Measurements from ENCODE around the gene SHKBP1.
A peak's percentile ranks its signal among the peaks of the same experiment; 100 is the strongest.
"Not testable (repeated sequence)": the region's sequence is repeated elsewhere in the genome, so short reads cannot be mapped to it uniquely, and the experiment has no call there.

SHKBP1 gene

GRCh38 chr19:40556953-40557530, 19.6 kb upstream of the SHKBP1 start:
- DNase-seq, result no peak

- no peak for DNase-seq
Observed at GRCh38 chr19:40559394-40559793, 17.3 kb upstream of the SHKBP1 start.

DNA sequence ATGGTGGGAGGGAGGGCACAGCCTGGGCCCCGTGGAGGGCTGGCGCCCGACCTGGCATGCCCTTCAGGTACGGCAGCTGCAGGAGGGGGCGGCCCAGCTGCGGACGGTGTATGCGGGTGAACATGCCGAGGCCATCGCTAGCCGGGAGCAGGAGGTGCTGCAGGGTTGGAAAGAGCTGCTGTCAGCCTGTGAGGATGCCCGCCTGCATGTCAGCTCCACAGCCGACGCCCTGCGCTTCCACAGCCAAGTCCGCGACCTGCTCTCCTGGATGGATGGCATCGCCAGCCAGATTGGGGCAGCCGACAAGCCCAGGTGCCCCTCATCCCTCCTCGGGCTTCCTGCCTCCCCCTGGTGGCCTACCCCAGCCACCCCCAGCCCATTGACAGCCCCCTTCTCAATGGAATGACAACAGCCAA, 16.6 kb upstream of the SHKBP1 start:
- no peak for DNase-seq

DNA sequence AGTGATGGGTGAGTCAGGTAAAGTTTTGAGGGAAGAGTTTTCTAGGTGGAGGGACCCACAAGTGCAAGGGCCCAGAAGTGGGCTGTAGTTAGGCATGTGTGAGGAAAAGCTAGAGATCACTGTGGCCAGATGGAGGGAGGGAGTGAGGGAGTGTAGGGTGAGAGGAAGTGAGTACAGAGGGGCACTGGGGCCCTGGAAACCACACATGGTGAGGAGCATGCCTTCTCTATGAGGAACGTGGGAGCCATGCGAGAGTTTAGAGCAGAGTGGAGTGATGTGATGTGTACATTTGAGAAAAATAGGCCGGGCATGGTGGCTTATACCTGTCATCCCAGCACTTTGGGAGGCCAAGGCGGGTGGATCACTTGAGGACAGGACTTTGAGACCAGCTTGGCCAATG, 14.7 kb upstream of the SHKBP1 start:
- no peak for DNase-seq

DNA sequence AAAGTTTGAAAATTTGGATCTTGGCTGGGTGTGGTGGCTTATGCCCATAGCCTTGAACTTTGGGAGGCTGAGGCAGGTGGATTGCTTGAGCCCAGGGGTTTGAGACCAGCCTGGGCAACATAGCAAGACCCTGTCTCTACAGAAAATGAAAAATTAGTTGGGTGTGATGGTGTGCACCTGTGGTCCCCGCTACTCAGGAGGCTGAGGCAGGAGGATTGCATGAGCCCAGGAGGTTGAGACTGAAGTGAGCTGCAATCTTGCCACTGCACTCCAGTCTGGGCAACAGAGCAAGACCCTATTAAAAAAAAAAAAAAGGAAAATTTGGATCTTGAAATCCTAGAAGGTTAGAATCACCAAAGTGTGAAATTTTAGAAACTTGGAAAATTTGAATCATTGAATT, 12.1 kb upstream of the SHKBP1 start:
- not testable (repeated sequence) for DNase-seq

DNA sequence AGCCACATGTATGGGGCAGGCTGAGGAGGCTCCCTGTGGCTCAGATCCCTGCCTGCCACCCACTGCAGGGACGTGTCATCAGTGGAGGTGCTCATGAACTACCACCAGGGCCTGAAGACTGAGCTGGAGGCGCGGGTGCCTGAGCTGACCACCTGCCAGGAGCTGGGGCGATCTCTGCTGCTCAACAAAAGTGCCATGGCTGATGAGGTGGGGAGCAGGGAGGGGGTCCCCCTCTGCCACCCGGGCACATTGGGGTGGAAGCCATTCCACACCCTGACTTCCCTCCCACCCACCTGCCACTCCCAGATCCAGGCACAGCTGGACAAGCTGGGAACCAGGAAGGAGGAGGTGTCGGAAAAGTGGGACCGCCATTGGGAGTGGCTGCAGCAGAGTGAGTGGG, 11.3 kb upstream of the SHKBP1 start:
- no peak for DNase-seq

DNA sequence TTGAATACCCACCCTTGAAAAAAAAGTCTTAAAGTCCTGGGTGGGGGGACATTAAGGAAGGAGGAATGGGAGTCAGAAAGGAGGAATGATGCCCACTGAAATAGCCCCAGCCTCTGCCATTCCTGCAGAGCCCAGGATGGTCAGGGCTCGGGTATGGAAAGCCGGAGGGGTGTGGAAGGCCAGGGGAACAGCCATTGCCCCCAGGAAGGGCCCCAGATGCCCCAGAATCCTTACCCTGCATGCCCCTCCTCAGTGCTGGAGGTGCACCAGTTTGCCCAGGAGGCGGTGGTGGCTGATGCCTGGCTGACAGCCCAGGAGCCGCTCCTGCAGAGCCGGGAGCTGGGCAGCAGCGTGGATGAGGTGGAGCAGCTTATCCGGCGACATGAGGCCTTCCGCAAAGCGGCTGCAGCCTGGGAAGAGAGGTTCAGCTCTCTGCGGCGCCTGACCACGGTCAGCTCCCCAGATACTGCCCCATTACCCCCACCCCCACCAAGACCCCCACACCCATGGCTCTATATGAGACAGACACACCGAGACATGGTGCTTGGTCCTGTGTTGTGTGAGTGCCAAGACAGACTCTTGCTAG, 10.7 kb upstream of the SHKBP1 start:
- DNase-seq, result no peak

GRCh38 chr19:40567040-40567749, 9.5 kb upstream of the SHKBP1 start:
- DNase-seq, result no peak

DNA sequence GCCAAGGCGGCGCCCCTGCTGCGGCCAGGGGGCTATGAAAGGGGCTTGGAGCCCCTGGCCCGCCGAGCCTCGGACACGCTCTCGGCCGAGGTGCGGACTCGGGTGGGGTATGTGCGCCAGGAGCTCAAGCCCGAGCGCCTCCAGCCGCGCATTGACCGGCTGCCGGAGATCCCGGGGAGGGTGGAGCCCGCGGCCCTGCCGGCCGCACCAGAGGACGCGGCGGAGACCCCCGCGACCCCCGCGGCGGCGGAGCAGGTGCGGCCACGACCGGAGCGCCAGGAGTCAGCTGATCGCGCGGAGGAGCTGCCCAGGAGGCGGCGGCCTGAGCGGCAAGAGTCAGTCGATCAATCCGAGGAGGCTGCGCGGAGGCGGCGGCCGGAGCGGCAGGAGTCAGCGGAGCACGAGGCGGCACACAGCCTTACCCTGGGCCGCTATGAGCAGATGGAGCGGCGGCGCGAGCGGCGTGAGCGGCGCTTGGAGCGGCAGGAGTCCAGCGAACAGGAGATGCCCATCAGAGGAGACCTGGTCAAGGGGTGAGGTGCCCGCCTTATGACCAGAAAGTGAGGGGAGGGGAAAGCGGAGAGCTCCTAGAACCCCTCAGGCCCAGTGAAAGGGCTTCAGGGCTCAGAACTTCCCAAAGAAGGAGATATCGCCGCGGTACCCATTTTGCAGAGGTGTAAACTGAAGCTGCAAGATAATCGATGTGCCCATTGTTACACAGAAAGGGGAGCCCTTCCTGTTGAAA, 8.8 kb upstream of the SHKBP1 start:
- no peak for DNase-seq

GRCh38 chr19:40570313-40571004, 6.2 kb upstream of the SHKBP1 start:
- peak; percentile 98 for DNase-seq

DNA sequence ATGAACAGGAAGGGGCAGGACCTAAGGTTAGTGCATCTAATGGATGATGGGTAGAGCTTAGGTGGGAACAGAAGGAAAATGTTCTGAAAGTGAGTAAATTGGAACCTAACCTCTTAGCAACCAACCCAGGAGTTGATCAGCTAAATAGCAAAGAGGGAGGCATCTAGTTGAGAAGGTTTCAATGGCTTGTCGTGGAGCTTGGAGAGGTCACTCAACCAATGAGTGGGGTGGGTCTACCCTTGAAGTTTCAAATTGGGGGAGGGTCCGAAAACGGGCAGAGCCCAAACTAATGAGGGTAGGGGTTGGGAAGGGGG, 5.7 kb upstream of the SHKBP1 start:
- DNase-seq, result no peak

- no peak for DNase-seq
Observed at GRCh38 chr19:40571831-40572495, 4.7 kb upstream of the SHKBP1 start.

DNA sequence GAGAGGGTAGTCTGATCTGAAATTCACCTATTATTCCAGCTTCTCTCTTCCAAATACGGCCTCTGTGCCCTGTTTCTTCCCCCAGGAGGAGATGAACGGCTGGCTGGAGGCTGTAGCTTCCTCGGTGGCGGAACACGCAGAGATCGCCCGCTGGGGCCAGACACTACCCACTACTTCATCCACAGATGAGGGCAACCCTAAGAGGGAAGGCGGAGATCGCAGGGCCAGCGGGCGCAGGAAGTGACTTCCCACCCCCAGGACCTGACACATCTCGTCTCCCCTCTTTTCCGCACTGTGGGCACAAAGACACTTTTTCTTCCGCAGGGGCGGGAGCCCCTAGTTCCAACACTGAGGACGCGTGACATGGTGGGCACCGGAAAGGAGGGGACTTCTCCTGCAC, 1.3 kb upstream of the SHKBP1 start:
- no peak for DNase-seq

DNA sequence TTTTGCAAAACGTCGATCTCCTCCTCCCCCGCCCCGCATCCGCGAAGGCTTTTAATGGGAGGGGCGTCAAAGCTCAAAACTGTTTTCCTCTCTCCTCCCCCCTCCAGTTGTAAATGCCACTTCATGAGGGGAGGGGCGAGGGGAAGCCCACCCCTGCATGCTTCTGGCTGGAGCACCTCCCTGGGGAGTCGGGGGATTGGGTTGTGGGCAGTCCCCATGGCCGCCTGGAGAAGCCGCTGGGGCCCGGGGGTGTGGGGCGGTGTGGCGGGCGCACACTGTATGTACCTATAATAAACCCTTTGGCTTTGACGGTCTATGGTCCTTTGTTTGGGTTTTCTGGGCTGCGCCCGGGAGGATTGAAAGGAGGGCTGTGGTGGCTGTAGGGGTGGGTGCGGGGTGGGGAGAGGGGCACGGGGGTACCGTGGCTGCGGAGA, 505 bp upstream of the SHKBP1 start:
- DNase-seq, result peak; percentile 57

DNA sequence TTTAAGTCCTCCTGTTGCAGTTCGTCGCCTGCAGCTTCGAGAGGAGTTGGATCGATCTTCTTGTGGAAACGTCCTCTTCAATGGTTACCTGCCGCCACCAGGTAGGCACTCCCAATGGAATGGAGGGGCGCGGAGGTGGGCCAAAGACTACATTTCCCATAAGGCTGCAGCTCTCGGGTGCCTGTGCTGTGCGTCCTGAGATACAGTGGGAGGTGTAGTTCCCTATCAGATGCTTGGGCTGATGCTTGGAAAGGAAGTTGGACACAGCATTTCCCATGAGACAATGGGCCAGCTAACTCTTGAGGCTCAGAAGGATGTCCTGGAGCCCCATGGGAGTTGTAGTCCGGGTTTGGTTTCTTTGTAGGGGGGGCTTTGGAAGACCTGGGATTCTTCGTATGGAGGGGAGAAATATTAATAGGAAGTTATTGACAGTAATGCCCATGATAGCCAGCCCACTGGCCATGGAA, 1.8 kb downstream of the SHKBP1 start:
- no peak for DNase-seq

- DNase-seq, result no peak
Observed at GRCh38 chr19:40580619-40581018, 3.9 kb downstream of the SHKBP1 start.

DNA sequence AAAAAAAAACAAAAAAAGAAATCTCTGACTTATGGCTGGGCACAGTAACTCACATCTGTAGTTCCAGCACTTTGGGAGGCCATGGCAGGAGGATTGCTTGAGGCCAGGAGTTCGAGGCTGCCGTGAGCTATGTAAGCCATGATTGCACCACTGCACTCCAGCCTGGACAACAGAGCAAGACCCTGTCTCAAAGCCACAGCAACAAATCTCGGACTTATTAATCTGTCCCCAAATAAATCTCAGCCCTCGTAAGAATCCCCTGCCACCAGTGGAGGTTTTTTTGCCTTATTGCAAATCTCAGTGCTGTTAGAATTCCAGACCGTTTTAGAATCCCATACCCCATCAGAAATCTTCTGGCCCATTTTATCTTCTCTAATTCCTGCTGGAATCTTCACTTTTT, 4.9 kb downstream of the SHKBP1 start:
- DNase-seq, result no peak

DNA sequence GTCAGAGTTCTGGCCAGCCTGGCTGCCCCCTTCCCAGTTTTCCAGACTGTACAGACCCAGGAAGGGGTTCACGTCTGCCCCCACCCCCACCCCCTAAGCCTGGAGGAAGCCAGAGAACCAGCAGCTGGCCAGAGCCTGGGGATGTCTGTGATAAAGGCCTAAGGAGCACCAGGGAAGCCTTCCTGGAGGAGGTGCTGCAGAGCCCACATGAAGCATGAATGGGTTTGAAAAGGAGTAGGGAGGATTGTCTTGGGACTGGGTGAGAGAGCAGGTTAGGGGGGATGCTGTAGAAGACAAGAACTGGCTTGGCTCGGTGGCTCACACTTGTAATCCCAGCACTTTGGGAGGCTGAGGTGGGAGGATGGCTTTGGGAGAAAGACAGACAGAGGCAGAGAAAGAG, 5.8 kb downstream of the SHKBP1 start:
- no peak for DNase-seq

- no peak for DNase-seq
Observed at GRCh38 chr19:40583283-40583682, 6.6 kb downstream of the SHKBP1 start.

GRCh38 chr19:40584007-40584406, 7.3 kb downstream of the SHKBP1 start:
- no peak for DNase-seq

DNA sequence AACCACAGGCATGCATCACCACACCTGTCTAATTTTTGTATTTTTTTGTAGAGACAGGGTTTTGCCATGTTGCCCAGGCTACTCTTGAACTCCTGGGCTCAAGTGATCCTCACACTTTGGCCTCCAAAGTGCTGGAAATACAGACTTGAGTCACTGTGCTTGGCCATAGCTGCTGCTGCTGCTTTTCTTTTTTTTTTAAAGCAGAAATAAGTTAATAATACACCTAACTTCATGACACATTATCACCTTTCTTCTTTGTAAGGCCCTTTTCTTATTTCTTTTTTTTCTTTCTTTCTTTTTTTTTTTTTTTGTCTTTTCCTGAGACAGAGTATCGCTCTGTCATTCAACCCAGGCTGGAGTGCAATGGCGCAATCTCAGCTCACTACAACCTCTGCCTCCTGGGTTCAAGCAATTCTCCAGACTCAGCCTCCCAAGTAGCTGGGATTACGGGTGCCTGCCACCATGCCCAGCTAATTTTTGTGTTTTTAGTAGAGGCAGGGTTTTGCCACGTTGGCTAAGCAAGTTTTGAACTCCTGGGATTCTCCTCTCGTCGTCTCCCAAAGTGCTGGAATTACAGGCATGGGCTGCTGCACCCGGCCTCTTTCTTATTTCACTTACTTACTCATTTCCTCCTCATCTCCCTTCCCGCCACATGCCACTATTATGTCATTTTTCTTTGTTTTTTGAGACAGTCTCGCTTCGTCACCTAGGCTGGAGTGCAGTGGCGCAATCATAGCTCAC, 8.7 kb downstream of the SHKBP1 start:
- no peak for DNase-seq

- no peak for DNase-seq
Observed at GRCh38 chr19:40585982-40586422, 9.3 kb downstream of the SHKBP1 start.

Data from activated CD4-positive, CD25-positive, alpha-beta regulatory T cell treated with anti-CD3 and anti-CD28 coated beads, Interleukin-2, amount 50 U/mL, for 72 hours (primary cell).